ENCODE data around the gene STK35.

STK35 gene

DNA sequence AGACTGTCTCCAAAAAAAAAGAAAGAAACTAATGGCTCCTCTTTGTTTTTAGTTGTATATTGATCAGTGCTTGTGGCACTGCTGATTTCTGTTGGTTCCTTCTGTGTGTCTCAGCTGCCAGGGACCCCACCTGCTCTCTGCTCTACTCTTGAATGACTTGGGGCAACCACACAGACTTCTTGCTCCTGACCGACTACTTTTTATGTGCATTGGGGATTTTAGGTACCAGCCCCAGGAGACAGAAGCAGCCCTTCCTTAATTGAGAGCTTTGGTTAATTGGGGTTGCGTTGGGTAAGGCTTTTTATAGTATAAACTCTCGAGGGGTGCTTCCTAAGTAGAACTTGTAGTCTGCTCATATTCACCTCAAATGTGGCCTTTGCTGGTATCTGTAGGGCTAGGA lies 6.9 kb downstream of the STK35 start:
- no peak for DNase-seq

DNA sequence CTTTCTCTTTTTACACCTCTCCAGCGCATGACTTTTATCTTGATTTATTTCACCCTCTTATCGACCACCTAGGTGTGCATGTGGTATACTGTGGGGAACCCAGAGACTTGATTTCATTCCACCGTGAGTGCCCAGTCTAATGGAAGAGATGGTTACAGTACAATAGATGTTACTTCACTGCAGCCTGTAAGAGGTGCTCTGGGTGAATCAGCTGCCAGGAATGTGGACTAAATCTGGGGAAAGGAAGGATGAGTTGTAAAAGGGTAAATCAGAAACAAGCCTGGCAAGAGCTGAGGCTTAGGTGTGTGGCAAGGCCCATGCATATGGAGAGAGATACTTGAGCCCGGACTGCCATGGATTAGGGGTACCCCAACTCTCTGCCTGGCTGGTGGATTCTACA lies 7.4 kb downstream of the STK35 start:
- no peak for DNase-seq

DNA sequence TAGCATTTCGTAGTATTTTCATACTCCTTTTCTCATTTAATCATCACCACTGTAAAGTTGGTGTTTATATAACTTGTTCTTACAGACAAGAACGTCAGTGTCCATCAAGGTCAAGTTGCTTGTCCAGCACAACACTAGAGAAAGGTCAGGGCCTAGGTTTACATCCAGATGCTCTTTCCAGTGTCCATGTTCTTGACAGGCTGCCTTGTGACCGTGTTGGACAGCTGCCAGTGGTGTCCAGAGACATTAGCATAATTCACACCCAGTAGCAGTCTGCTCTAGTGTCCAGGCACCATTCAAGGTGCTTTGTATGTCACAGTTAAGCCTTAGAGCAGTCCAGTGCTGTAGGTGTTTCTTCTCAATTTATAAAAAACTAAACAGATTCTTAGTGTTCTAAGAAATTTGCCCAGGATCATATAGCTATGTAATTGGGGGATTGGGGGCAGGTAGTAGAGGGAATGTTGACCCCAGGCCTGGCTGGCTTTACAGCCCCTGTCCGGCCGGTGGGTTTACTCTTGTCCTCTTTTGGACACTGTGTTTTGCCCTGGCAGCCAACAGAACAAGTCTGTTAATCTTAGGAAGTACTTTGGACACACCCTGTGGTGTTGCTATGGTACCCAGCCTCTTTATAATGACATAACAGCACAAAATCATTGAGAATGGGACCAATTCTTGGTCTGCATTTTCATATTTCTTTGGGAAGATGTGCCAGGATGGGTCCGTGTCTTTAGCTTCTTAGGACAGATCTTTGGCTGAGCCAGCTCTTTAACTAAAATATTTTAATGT lies 8.0 kb downstream of the STK35 start:
- no peak for DNase-seq

DNA sequence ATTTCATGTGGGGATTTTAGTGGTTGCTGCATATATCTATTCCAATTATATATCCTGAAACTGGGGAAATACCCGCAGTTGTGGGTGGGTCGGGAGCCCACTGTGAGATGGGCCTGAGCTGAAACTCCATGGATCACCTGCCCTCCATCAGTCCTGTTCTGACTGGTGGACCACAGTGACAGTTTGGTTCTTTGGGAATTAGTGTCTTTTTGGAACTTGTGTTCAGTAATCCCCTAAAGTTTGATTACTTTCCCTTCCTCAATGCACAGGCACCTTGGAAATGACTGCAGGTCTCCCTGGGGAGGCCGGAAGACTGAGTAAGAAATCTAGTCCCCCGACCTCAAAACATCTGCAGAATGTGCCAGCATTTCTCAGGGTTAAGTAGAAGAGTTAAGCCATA lies 11.3 kb downstream of the STK35 start:
- DNase-seq: no peak

DNA sequence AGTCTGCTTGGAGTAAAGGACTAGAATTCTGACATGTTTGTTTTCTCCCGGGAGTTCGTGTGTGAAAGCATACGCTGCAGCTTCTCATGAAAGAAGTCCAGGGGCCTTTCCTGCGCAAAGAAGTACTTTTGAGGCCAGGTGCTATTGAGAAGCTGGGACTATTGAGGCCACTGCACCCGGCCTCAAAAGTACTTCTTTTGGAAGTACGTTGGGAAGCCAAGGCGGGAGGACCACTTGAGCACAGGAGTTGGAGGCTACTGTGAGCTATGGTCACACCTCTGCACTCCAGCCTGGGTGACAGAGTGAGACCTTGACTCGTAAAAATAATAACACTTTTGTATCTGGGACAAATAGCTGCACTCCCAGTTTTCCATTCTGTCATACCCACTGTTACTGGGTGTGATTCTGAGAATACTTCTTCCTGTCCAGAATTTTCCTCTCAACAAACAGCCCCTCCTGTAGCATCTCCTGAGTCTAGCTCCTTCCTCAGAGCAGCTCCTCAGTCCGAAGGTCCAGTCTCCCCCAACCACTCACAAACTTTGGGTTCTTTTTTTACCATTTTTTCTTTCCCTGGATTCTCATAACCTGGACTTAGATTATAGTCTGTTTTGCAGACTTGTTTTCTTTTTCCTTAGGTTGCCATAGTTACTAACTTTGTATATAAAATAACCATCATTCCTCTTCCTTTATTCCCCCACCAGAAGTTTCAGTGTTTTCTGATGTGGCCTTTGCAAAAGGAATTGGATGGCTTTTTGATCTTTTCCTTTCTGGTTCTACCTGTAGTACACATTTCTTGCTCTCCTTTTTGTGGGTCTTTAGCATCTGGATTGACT lies 12.7 kb downstream of the STK35 start:
- DNase-seq: no peak

DNA sequence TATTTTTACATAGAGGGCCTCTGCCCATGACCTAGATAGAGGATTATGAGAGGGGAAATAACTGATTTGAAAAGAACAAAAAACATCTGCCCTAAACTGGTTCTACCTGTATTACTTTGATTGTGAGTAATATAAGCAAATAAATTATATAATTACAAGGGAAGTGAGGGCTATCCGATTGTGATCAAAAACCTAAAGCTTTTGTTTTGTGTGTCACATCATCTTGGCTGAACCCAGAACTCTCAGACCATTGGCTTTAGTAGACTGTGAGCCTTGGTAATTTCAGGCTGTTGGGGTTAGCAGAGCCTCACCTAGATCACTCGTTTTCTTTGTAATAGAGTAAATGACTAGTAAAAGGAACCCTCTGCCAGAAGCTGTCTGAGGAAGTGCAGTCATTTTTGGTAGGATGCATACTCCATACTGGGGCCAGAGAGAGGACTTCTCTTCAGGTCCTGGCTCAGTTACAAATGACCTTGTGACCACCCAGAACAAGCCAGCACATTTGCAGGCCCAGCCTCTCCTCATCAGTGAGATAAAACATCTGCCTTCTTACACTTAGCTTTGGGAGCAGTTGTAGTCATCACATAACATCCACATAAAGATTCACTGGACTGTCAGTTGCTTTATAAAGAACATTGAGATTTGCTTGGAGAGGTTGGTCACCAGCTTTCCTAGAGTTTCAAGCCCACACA lies 13.5 kb downstream of the STK35 start:
- no peak for DNase-seq

DNA sequence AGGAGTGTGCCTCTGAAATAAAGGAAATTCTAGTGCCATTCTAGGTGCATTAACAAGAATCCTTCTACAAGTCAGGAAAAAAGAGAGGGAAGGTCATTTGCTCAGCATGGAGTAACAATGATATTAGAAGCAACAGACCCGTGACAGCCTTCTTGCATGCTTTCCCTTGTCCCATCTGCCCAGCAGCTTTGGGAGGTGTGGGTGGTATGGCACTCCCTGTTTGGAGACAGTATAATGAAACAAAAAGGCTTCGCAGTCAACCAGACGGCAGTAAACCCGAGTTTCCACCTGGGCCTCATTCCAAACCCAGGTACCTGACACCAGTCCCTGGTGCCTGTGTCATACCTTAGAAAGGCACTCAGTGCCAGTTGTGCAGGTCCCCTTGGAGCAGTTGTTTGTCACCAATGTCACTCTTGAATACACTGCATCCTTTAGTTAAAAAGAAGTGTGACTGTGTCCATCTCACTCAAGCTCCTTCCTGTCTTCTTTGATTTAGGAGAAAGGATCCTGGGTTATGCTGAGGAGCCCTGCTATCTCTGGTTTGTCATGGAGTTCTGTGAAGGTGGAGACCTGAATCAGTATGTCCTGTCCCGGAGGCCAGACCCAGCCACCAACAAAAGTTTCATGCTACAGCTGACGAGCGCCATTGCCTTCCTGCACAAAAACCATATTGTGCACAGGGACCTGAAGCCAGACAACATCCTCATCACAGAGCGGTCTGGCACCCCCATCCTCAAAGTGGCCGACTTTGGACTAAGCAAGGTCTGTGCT lies 14.7 kb downstream of the STK35 start:
- DNase-seq: no peak

DNA sequence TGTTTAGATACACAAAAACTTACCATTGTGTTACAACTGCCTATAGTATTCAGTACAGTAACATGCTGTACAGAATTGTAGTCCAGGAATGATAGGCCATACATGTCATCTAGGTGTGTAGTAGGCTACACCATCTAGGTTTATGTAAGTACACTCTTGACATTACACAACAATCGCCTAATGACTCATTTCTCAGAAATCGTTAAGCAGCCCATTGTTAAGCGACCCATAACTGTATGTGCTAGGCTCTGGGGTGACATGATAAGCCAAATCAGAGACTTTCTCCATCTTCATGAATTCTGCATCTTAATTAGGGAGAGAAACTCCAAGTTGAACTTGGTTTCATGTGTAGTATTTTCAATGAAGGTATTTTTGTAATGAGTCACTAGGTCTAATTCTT lies 17.2 kb downstream of the STK35 start:
- DNase-seq: no peak

DNA sequence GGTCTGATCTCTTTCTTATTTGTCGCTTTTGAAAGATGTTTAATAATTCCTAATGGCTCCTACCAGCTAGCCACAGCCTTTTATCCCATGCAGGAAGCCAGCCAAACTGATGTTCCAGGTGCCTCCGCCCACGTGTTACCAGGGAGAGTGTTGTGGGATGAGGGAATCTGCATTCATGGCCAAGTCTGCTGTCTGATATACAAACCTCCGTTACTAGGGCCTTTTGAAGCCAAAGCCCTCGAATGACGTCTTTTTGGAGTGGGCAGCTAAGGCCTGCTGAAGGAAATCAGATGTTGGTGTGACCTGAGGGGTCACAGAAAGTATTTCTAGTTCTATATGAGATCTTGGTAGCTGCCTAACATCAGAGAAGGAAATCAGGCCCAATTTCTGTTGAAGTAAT lies 21.3 kb downstream of the STK35 start:
- no peak for DNase-seq

DNA sequence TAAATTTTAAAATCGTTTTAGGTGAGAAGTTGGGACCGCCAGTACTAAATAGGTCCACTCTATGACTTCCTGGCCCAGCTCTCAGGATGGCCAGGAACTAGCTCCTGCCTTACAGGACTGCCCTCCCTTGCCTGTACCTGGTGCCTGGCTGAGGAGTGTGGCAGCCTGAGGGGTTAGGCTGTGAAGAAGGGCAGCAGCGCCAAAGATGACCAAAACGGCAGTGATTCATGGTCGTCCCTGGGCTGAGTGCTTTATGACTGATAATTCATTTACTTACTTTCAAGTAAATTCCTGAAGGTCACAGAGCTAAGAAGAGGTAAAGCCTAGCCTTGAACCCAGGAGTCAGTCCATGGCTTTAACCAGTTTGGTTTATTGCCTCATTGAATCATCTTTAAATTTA lies 22.1 kb downstream of the STK35 start:
- no peak for DNase-seq

DNA sequence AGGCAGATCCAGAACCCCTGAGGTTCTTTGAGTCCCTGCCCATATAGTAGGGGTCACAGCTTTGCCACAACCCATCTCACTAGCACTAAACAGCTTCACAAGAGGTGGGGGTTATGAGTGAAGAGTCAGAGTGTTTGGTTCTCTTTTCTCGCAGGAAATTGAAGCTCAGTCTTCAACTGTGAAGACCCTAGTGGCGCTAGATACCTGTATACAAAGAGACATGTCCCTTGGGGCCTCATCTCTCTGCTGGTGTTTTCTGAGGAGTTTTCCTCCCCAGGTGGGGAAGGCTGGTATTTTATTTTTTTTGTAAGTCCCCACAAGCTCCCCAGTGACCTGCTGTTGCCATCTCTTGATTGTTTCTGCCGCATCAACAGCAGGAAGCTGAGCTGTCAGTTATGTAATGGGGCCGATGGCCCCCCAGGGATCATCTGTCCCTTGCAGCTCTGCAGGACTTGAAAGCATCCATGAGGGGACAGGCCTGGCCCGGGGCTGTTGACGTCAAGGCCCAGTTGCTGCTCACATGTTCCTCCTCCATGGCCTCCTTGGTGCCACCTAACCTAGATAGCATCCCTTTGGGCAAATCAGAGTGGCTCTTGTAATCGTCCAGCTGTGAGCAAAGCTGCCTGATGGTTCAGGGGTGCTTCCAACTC lies 23.1 kb downstream of the STK35 start:
- DNase-seq: no peak

DNA sequence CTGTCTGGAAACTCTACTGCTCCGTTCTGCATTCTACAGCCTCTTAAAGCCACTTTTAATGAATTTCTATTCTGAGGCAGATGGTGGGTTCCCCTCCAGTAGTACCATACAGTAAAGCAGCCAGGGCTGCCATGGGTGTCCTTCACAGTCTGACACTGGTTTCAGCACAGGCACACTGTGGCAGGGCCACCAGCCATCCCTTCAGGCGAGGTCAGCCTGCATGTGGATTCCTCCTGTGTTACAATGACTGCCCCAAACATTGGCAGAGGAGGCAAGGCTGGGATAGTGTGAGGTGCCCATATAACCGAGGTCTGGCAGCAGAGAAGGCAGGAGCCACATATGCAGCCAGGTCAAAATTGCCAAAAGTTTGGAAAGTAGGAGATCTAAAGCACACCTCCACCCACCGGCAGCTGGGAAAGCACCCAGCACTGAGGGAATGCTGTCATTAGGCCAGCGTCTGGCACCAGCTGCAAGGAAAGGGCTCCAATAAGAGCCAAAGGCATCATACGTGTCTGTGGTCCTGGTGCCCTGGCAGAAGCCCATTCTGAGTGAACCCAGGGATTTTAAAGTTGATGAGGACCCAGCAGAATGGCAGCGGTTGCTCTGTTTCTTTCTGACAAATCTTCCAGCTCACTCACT lies 24.0 kb downstream of the STK35 start:
- DNase-seq: no peak

DNA sequence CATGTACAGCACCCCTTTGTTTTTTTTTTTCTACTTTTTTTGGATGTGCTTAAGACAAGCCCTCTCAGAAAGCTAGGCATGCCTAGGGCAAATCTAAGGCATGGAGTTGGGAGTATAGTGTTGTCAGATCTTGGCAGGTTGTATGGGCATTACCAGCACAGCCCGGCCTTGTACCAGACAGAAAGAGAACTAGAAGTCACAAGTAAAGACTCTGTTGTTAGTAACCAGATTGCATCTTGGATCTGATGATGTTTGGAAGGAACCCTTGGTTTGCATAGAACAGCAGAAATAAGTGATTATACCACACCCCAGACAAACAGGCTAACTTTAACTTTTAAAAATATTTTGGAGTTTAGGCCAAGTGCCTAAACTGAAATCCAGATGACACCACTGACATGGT lies 25.6 kb downstream of the STK35 start:
- no peak for DNase-seq

DNA sequence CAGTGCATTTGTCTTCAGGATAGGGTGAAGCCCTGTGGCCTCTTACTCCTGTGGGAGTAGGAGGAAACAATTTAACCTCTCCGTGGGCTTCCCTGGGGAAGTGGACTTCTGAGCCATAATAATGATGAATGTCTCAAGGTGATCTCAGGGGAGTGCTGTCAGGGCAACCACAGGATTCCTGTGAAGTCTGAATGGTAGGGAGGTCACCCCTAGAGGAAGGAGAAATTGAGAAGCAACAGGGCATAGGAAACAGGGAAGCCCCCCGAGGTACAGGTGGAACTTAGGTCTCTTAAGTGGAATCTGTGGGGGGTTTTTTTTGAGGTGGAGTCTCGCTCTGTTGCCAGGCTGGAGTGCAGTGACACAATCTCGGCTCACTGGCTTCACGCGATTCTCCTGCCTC lies 26.9 kb downstream of the STK35 start:
- no peak for DNase-seq

DNA sequence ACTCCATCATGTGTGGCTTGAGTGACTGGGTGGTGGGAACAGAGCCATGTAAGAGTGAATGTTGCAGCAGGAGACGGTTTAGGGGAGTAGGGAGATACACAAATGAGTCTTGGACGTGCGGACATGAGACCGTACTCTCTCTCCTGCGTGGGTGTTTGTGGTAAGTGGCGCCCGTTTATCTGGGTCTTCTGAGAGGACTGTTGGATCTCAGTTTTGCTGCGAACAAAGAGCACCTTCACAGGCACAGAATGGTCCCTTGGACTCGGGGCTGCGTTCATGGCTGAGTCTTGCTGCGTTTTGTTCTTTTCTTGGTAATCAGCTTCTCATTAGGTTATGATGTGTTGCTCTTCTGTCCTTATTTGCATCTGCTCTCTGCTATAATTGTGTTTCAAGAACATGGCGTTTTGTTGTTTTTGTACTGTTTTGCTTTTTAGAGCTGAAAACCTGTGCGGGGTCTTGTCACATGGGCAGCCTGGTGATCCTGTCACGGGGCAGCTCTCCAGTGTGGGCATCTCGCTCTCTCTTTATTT lies 28.5 kb downstream of the STK35 start:
- no peak for DNase-seq

DNA sequence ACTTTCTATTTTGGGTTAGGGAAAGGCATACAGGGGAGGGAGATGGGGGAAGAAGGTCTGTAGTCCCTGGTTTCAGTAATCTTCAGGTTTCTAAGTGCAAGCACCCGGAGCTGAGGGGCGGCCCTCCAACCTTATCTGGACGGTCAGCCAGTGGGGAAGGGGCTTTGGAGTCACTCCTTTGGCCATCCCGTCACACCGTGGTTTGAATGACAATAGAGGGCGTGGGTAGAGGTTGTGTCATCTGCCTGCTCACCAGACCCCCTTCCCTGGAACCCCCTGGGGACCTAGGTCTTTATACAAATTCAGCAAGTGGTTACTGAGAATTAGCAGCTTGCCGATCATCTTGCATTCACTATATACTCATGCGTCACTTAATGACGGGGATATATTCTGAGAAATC lies 29.1 kb downstream of the STK35 start:
- no peak for DNase-seq

DNA sequence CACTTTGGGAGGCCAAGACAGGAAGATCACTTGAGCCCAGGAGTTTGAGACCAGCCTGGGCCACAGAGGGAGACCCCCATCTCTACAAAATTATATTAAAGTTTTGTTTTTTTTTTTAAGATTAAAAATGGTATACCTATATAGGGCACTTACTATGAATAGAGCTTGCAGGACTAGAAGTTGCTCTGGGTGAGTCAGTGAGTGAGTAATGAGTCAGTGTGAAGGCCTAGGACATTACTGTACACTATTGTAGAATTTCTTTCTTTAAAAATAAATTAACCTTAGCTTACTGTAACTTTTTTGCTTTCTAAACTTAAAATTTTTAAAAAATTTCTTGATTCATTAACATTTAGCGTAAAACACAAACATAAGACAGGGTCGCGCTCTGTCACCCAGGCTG lies 29.7 kb downstream of the STK35 start:
- no peak for DNase-seq

DNA sequence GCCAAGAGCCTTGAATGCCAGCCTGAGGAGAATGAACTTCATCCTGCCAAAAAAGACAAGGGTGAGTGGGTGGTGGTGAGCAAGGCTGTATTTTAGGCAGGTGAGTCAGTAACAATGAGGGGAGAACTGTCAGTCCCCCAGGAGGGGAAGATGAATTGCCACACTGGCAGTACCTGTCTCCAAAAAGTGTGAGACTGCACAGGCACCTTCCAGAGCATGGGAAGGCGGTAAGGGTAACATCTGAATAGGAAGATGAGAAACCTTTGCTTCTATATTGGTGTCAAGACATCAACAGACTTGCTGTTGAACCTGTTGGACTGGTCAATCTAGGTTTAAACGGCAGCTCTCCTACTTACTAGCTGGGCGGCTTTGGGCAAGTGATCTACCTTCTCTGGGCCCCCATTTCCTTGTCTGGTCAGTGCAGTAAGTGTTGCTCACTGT lies 30.9 kb downstream of the STK35 start:
- DNase-seq: no peak

DNA sequence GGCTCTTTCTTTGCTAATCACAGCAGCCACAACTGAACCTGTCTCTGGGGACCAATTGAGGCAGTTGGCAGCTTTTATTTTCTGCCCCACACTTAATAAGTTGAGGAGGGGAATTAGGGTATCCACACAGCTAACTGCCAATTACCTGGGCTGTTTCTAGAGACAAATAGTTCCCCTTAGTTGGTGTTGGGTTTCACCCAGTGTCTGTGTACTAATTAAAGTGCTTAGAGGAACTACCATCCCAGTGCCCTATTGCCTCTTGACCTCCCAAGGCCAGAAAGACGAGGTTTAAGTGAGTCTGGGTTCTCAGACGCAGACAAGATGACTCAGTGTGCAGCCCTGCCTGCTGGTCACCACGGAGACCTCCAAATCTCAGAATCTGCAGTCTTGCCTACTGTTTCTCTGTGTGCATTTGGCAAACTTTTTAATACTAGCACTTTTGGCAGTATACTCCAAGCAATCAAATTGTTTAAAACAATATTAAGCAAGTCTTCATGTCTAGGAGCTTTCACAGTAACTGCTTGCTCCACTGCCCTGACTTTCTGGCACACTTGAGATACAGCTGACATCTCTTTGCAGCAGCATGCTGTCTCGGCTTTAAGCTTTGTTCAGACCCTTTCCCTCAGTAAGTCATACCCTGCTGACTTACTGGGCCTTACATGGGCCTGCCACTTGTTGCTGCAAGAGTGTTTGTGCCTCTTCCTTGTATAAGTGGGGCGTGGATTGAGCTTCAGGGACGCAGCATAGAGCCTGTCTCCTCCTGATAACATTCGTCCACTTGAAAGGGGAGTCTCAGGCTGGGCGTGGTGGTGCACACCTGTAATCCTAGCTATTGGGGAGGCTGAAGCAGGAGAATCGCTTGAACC lies 31.9 kb downstream of the STK35 start:
- no peak for DNase-seq

DNA sequence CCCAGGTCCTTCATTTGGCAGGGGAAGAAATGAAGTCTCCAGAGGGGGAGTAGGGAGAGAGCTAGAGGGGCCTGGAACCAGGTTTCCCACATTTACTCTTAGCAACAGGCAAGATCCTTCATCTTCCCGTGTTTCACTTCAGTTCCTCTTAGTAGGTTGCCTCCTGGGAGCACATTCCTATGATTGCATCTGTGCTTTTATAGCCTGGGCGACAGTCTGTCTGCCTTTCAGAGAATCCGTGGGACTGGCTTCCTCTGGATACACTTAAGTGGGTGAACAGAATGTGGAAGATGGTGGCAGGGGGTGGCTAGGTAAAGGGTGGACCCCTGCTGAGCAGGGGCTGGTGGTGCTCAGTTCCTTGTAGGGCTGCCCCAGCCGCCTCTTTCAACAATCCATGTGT lies 33.4 kb downstream of the STK35 start:
- no peak for DNase-seq

DNA sequence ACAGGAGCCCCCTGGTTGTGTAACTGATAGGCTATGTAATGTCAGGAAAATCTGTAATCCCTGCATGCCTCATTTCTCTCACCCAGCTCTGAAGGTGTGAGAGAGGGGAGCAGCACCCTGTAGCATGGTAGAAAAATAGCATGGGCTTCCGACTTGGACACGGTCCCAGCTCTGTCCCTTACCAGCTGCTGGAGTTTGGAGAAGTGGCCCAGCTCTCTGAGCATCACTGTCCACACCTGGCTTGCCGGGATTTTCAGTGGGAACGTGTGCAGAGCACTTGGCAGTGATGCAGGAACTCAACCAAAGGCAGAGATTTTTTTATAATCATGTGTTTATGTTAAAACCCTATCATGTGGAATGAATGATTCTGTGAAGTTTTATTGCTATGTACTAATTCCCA lies 34.6 kb downstream of the STK35 start:
- no peak for DNase-seq

Measured in activated naive CD4-positive, alpha-beta T cell treated with Interleukin-2 at 50 U/mL for 16 hours (primary cell).